GM20000 (cell line): Measurements from ENCODE around the gene RANBP3L.

Experiments used
- DNase-seq: peaks from one replicate; pipeline ENCODE4 v3.0.0; 2012; ENCODE audit warnings: low spot score
- TF ChIP-seq, protein P1 (sequence below): IDR thresholded peaks from 2 replicates; pipeline ENCODE4 v1.5.1; 2012; ENCODE audit warnings: mild to moderate bottlenecking, control low read depth; ENCODE audit errors: extremely low read depth, missing control alignments

The RANBP3L gene

DNA sequence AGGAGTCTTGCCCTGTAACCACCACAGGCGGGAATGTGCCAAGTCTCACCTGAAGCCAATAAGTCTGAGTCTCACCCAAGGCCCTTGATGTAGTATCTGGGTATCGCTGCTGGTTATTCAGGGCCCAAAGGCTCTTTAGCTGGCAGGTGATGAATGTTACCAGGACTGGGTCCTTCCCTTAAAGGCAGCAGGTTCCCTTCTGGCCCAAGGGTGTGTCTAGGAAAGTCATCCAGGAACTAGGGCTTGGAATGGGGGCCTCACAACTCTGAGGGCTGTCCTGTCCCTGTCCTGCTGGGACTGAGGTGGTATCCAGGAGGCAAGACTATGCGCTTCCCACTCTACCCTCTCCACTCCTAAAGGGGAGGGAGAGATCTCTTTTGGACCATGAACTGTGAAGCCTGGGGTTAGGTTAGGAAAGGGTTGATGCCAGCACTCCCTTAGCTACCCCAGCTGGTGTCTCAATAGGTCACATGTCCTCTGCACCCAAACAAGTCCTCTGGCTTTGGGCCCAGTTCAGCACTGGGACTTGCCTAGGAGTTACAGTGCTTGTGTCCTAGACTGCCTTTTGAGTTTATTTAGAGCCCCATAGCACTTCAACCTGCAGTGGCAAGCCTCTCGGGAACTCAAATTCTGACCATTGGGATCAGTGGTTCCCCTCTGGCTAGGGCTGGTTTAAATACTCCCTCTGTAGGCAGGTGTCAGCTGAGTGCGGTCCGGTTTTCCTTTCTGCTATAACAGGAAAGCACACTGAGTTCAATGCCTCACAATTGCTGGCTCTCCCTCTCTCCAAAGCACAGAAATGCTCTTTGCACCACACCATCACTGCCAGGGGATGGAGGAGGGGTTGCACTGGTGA, 22.5 kb upstream of the RANBP3L start:
- TF ChIP-seq, protein P1, sequence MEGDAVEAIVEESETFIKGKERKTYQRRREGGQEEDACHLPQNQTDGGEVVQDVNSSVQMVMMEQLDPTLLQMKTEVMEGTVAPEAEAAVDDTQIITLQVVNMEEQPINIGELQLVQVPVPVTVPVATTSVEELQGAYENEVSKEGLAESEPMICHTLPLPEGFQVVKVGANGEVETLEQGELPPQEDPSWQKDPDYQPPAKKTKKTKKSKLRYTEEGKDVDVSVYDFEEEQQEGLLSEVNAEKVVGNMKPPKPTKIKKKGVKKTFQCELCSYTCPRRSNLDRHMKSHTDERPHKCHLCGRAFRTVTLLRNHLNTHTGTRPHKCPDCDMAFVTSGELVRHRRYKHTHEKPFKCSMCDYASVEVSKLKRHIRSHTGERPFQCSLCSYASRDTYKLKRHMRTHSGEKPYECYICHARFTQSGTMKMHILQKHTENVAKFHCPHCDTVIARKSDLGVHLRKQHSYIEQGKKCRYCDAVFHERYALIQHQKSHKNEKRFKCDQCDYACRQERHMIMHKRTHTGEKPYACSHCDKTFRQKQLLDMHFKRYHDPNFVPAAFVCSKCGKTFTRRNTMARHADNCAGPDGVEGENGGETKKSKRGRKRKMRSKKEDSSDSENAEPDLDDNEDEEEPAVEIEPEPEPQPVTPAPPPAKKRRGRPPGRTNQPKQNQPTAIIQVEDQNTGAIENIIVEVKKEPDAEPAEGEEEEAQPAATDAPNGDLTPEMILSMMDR, result no peak

DNA sequence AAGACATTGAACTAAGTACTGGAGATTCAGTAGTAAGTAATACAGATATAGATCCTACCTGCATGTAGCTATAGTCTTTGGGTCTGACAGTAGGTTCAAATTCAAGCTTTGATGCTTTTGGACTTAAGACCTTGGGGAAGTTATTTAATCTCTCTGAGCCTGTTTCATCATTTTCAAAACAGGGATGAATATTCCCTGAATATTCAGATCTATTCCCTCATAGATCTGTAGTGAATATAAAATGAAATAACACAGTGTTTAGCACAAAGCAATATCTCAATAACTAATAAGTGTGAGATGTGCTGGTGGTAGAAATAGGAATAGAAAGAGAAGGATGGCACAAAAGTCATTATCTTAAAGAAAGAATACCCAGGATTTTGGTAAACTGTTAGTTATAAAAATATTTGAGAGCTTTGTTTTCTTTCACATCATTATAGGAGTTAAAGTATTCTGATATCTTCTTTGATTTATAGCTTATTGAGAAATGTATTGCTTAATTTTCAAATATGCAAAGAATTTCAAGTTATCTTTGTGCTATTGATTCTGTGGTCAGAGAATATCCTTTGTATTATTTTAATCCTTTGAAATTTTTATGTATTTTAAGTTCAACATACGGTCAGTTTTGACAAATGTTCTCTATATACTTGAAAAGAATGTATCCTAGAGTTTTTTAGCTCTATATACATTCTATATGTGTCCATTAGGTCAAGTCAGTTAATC, 11.4 kb upstream of the RANBP3L start:
- no peak for DNase-seq
- TF ChIP-seq, protein P1, result no peak

More for the DNA sequence above, 22.5 kb upstream of the RANBP3L start:
- no peak for DNase-seq

DNA sequence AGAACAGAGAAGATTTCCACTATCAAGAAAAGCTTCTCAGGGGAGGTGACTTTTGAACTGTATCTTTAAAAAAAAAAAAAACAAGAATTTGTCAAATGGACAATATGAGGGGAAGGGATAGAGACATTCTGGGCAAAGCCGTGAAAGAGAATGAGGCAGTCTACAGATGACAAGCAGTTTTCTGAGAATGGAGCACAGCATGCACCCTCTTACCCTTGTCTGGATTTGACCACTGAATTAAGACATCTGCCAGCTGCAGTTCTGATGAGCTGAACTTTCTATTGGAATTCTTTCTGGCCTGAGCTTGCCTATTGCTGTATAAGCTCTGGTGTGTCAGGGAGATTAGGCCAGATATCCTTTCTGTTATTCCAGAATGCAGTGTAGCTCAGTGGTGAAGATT, 10.3 kb upstream of the RANBP3L start:
- no peak for DNase-seq
- TF ChIP-seq, protein P1, result no peak

DNA sequence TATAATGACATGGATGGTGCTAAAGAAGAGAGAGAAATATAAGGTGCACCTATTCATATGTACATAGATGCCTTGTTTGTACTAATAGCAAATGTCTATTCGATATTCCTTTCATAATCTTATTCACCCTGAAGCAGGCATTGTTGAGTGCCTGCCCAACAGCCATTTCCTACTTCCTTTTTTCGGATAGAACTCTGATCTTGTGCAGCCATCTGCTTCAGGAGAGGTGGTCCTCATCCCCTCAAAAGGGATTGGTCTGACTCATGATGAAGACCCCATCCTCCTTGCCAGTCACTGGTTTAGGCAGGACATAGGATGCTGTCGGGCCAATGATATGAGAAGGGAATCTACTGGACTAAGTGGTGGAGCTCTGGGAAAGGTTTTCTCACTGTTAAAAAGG, 8.4 kb upstream of the RANBP3L start:
- no peak for DNase-seq
- TF ChIP-seq, protein P1, result no peak

DNA sequence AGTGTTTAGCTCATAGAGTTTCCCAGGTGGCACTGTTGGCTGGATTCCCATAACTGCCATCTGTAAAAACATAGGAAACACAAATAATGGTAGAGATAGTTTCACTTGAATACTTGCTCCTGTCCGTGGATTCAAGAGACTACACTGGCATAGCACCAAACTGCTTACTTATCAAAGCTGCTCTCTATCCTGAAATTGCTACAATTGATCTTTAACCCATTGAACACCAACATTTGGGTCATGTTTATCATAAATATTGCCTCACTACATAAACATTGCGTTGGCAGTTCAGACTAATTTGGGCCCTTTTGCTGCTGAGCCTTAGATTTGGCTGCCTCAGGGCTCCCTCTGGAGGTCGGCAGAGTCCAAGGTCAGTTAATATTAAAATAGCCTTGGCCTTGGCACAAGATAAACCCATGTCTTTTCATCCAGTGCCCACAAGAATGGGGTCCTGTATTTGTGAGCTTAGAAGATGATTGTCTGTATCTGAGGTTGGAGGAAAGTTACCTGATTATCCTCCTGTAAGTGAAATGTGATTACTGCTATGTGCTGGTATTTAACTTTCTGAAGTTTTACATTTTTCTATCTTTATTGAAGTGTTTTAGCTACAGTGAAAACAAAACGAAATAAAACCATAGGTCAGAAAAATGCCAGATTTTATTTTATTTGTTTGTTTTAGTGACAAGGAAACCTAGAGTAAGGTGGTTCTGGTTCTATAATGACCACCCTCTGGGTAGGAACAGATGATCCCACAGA, 4.0 kb upstream of the RANBP3L start:
- DNase-seq, result peak; percentile 27
- TF ChIP-seq, protein P1, result peak; percentile 71

DNA sequence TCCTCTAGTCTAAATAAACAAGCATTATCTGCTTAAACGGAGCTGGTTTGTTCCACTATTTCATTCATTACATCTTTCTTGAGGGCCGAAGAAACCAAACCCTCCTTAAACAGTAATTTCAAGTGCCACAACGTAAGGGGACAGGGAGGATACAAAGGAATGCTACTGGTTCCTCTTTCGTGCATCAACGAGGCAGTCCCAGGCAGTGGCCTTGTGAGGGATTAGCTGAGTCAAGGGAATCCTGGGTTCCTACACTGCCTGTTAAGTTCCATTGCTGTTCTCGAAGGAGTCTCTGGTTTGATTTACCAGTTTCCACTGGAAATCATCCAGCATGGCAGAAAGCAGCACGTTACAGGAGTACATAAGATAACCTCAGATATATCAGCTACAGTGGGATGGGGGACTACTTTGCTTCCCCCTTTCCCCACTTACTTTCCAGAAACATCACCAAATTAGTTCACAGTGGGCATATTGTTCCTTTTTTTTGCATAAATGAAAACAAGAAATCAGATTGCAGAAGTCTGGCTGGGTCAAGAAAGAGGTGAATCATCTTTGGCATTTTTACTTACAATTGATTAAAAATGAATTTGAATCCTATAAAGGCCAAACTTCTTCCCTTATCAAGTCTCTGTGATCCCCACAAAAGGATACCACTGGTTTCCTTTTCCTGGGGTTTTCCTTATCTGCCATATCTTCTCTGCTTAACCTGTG, 2.5 kb upstream of the RANBP3L start:
- TF ChIP-seq, protein P1, result no peak
- no peak for DNase-seq
